Astrocyte (in vitro differentiated cells and primary cell): ENCODE measurements around the gene SHC1.

ENCODE experiments used
- EZH2 ChIP-seq: IDR thresholded peaks from 2 replicates; pipeline ENCODE4 v1.6.1; 2012; ENCODE audit warnings: mild to moderate bottlenecking, low read length, inconsistent platforms; ENCODE audit not compliant: insufficient read depth
- TF ChIP-seq, protein P1 (sequence below): IDR thresholded peaks from 2 replicates; pipeline ENCODE4 v1.5.1; 2011; ENCODE audit warnings: low read depth, mild to moderate bottlenecking, inconsistent platforms, low read length, moderate library complexity; ENCODE audit not compliant: insufficient read depth

DNA sequence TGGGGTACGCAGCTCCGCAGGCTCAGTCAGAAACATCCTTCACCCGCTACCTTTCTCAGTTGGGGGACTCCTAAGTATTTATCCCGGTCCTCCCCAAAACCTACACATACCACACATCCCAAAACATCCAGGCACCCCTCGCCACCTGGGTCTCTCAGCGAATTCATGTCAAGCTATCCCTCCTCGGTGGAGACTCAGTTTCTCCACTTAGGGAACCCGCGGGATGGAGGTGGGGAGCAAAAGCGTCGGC lies 30.8 kb upstream of the SHC1 start:
- TF ChIP-seq, protein P1, sequence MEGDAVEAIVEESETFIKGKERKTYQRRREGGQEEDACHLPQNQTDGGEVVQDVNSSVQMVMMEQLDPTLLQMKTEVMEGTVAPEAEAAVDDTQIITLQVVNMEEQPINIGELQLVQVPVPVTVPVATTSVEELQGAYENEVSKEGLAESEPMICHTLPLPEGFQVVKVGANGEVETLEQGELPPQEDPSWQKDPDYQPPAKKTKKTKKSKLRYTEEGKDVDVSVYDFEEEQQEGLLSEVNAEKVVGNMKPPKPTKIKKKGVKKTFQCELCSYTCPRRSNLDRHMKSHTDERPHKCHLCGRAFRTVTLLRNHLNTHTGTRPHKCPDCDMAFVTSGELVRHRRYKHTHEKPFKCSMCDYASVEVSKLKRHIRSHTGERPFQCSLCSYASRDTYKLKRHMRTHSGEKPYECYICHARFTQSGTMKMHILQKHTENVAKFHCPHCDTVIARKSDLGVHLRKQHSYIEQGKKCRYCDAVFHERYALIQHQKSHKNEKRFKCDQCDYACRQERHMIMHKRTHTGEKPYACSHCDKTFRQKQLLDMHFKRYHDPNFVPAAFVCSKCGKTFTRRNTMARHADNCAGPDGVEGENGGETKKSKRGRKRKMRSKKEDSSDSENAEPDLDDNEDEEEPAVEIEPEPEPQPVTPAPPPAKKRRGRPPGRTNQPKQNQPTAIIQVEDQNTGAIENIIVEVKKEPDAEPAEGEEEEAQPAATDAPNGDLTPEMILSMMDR: no peak
- TF ChIP-seq EZH2: no peak
